GM19455 (cell line): ENCODE data around the gene BDH1.

Experiments used
- ATAC-seq: cut with Tn5 transposase; IDR thresholded peaks from one replicate; pipeline ENCODE4 v1.9.1; 2021; ENCODE audit not compliant: unreplicated experiment

The BDH1 gene

GRCh38 chr3:197508051-197508451, 47.7 kb downstream of the BDH1 start:
- ATAC-seq: no peak

GRCh38 chr3:197507541-197507940, 48.2 kb downstream of the BDH1 start:
- ATAC-seq: no peak

GRCh38 chr3:197507081-197507480, 48.7 kb downstream of the BDH1 start:
- no peak for ATAC-seq

GRCh38 chr3:197505796-197506548, 49.8 kb downstream of the BDH1 start:
- no peak for ATAC-seq

- ATAC-seq: no peak
Measured at GRCh38 chr3:197504641-197505121, 51.1 kb downstream of the BDH1 start.

- ATAC-seq: no peak
Measured at GRCh38 chr3:197504229-197504628, 51.5 kb downstream of the BDH1 start.

- ATAC-seq: no peak
Measured at GRCh38 chr3:197503652-197504051, 52.1 kb downstream of the BDH1 start.

- no peak for ATAC-seq
Measured at GRCh38 chr3:197501879-197502620, 53.7 kb downstream of the BDH1 start.

- no peak for ATAC-seq
Measured at GRCh38 chr3:197501496-197501878, 54.3 kb downstream of the BDH1 start.

- no peak for ATAC-seq
Measured at GRCh38 chr3:197500812-197501211, 55.0 kb downstream of the BDH1 start.

GRCh38 chr3:197499427-197499826, 56.3 kb downstream of the BDH1 start:
- ATAC-seq: no peak

- ATAC-seq: no peak
Measured at GRCh38 chr3:197498499-197499241, 57.1 kb downstream of the BDH1 start.

GRCh38 chr3:197496746-197497125, 59.0 kb downstream of the BDH1 start:
- ATAC-seq: no peak

- no peak for ATAC-seq
Measured at GRCh38 chr3:197495999-197496745, 59.6 kb downstream of the BDH1 start.

GRCh38 chr3:197495499-197495898, 60.3 kb downstream of the BDH1 start:
- ATAC-seq: no peak

- ATAC-seq: no peak
Measured at GRCh38 chr3:197495059-197495455, 60.7 kb downstream of the BDH1 start.

- no peak for ATAC-seq
Measured at GRCh38 chr3:197494366-197495058, 61.3 kb downstream of the BDH1 start.

GRCh38 chr3:197493049-197493448, 62.7 kb downstream of the BDH1 start:
- ATAC-seq: no peak

- ATAC-seq: no peak
Measured at GRCh38 chr3:197491923-197492664, 63.7 kb downstream of the BDH1 start.

- no peak for ATAC-seq
Measured at GRCh38 chr3:197491478-197491877, 64.3 kb downstream of the BDH1 start.
